Measurements from ENCODE around the gene SDK2. TPM values are rescaled to one million over a fixed set of nuclear protein-coding genes. Genes with fewer than 3 reads are reported as not detected.

The SDK2 gene
- total and polyA plus RNA-seq, 2 of the 8 experiments (the other 6 are each of a cell fraction or from before 2014, with no cell fraction given): 3.9 to 4.1 TPM

DNA sequence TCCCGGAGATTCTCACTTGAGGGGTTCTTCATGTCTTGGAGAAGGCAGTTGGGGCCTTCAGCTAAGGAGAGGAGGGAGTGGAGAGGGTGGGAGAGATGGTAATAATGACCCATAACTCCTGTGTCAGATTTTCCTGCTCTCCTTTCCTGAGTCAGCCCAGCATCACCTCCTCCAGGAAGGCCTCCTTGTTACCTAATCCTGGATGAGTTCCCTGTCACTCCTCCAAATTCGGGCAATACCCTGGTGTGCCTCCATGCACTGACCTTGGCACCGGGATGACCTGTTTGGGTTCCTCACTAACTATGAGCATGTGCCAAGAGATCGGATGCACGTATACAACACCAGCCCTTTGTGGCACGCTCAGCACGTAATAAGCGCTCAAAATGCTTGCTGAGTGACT, 38.8 kb downstream of the SDK2 start (continued):
- no peak for TF ChIP-seq EGR1 (IDR thresholded peaks at IDR 0.05; ENCODE audit: borderline replicate concordance, low read depth, low read length)
